Right cardiac atrium (tissue), 5 donors: ENCODE data around the gene PLSCR3. TPM values are rescaled to one million over a fixed set of nuclear protein-coding genes. Genes with fewer than 3 reads are reported as not detected.
A peak's percentile ranks its signal among the peaks of the same experiment; 100 is the strongest.

ENCODE experiments used
- ATAC-seq, 2 donors: fragments of 200-7000 bp; cut with Tn5 transposase; one replicate each; pipeline versions ENCODE4 v1.8.0 to v1.9.1; 2020; ENCODE audit warnings: moderate library complexity in 2 of 2, mild to moderate bottlenecking in 1 of 2
- DNase-seq, 3 donors: peaks; one replicate each; pipeline ENCODE4 v3.0.0-alpha.2; 2020
- H3K27ac ChIP-seq: one replicate; pipeline ENCODE4 v1.5.1; 2013; ENCODE audit warnings: mild to moderate bottlenecking, low read length, control low read depth, moderate library complexity
- H3K27me3 ChIP-seq: one replicate; pipeline ENCODE4 v1.6.1; 2013; ENCODE audit not compliant: control insufficient read depth, insufficient read depth
- H3K4me1 ChIP-seq: one replicate; pipeline ENCODE4 v1.6.1; 2013; ENCODE audit warnings: low read length; ENCODE audit not compliant: control insufficient read depth, insufficient read depth
- H3K4me3 ChIP-seq: one replicate; pipeline ENCODE4 v1.5.1; 2013; ENCODE audit warnings: low read length, control low read depth
- H3K9me3 ChIP-seq: one replicate; pipeline ENCODE4 v1.6.1; 2013; ENCODE audit warnings: low read length; ENCODE audit not compliant: control insufficient read depth
- WGBS: extraction: QIAGEN DNeasy Blood & Tissue Kit; methylation state at CpG from one replicate; pipeline ENCODE4 v1.1.7; 2013; 5-methylcytosine and 5-hydroxymethylcytosine counted together
- intact Hi-C, 4 donors: fragments of 100-400 bp; cut with DNase I; formaldehyde crosslinking; loops; one replicate each; pipeline versions ENCODE4 v1.11.0 to v1.14.0; 2022 to 2023
- polyA plus RNA-seq: library from polyadenylated mRNA; stranded (reverse); fragments of 200-250 nt; gene quantifications from one replicate; pipeline ENCODE4 v1.2.3, GENCODE V29; 2013
- total RNA-seq, 4 donors: library from RNA; stranded (reverse); fragmentation: NEBNext Ultra II Directional; extraction: Animal tissue kit (Norgen Biotek cat#: 25700); gene quantifications; one replicate each; pipeline ENCODE4 v1.2.1, GENCODE V29; 2021
- donor health status: healthy with polysubstance abuse.
- donor health status: DM: no; HTN: yes; CAD: no.
- donor health status: DM: no; HTN: no; CAD: no.
- donor health status: DM: no; HTN: yes; CAD: no; lungs with severe emphysema.
- donor health status: DM: yes; HTN: yes; CAD: no.

The PLSCR3 gene
- total and polyA plus RNA-seq, 5 donors: 19.8 to 25.9 (median 23.7) TPM

DNA sequence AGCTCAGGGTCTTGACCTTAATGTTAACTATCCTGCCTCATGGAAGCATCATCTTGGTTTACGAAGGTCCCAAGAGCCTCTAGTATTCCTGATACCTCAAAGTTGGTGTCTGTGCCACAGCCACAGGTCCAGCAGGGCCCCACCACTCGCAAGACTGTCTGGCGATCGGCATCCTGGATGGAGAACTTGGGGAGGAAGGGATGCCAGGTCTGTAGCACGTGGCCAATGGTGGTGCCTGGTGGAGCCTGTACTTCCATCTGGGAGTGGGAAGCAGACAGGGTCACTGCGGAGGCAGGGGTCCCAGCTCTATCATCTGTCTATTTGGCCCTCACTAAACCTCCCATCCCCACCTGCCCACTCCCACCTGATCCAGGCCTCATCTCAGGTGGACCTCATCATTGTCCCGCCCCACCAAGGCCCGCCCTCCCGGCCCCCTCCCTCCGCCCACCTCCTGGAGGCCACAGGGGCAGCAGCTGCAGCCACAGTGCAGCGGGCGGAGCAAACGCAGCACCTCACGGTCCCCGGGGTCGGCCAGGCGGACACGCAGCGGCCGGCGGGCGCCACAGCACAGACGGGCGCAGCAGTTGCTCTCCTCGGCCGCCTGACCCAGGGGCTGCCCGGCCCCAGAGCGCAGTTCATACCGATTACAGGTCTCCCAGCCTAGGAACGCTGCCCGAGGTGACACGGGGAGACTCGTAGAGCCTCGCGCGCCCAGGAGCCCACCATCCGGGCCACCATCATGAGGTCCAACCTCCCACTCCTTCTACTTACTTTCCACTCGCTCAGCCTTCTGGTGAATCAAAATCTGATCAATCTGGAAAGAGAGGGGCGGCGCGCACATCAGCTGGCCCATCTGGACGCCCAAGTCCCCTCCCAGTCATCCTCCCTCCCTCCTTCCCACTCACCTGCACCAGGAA lies 1.4 kb downstream of the PLSCR3 start:
- peak overlapping the region; percentile 92 for H3K4me3 ChIP-seq
- no peak overlapping the region for H3K27ac ChIP-seq
- ATAC-seq (no peak), DNase-seq (peak in 1 of 3 donors; percentile 52)
- no peaks in the 10 kb centered on the region for H3K9me3 ChIP-seq
- no peaks in the 10 kb centered on the region for H3K4me1 ChIP-seq
- no peaks in the 10 kb centered on the region for H3K27me3 ChIP-seq
- WGBS: 74% methylated on average over 42 of the region's 42 CpGs
- intact Hi-C loops: loop anchor here in 1 of 4 donors (5.0 kb wide), 1 partner anchor 94 kb away; no protein-coding TSS in a partner anchor

DNA sequence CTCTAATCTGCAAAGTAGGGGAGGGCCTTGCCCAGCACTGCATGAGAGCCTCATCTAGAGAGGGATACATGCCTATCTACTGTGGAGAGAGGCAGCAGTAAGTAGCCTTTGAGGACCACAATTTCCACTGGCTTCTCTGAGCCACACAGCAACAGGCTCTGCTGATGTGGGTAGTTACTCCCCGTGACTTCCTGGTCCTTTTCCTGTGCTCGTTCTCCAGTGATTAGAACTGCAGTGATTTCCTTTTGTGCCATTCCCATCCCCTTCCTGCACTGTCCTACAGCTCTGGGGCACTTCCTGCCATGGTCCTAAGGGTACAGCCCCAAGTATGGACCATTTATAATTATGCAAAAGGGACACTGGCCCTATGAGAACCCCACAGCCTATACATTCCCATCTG lies 3.0 kb downstream of the PLSCR3 start:
- no peak for ATAC-seq
- WGBS: 50% methylated on average over 2 of the region's 2 CpGs
- no peaks in the 10 kb centered on the region for H3K9me3 ChIP-seq
- no peaks in the 10 kb centered on the region for H3K27me3 ChIP-seq
- peak in 1 of 3 donors; percentile 6 for DNase-seq
- no peak overlapping the region for H3K4me3 ChIP-seq
- H3K4me1 ChIP-seq: no peaks in the 10 kb centered on the region
- H3K27ac ChIP-seq: no peak overlapping the region
- intact Hi-C loops: loop anchor here in 1 of 4 donors (5.0 kb wide), 1 partner anchor 96 kb away; no protein-coding TSS in a partner anchor

DNA sequence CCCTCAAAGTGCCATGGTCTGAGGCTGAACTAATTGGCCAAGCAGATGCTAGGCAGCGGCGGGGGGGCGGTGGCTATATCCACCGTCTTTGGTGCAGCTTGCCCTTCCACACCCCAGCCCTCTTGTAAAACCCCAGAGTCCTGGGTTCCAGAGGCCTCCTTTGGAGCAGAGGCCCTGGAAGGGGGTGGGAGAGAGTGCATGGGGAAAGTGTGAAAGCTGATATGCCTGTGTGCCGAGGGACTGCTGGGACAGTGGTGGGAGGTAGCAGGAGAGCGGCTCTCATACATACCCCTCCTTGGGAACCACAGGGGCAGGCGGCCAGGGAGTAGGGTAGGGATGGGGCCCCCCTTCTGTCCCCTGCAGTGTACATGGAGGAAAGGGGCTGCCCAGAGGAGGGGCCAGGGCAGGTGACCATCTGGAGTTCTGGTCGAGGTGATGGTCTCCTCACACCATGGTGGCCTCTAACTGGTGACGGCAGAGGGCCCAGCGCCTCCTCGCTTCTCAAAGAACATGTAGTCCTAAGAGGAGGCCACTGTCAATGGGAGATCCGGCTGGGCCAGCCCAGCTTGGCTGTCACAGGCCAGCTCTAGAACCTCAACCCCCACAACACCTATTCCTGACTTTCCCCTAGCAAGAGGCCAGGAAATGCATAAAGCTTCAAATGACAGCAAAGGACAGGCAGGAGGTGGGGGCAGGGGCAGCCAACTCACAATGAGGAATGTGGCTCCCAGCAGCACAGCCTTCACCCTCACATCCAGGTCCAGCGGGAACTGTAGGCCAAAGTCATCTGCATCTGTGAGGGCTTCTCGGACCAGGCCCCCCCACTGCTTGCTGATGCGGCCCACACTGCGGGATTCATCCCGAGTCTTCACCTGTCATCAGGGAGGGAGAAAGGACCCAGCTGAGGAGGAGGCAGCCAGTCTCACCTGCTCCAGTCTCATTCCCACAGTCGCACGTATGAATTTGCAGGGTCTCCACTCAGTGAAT lies 4.1 kb downstream of the PLSCR3 start:
- no peak overlapping the region for H3K4me3 ChIP-seq
- DNase-seq: peak in 1 of 3 donors; percentile 44
- H3K4me1 ChIP-seq: no peaks in the 10 kb centered on the region
- WGBS: 85% methylated on average over 19 of the region's 19 CpGs
- no peaks in the 10 kb centered on the region for H3K9me3 ChIP-seq
- ATAC-seq: no peak
- intact Hi-C loops: loop anchor here in 1 of 4 donors (5.0 kb wide), 1 partner anchor 97 kb away; no protein-coding TSS in a partner anchor
- no peak overlapping the region for H3K27ac ChIP-seq
- no peaks in the 10 kb centered on the region for H3K27me3 ChIP-seq

DNA sequence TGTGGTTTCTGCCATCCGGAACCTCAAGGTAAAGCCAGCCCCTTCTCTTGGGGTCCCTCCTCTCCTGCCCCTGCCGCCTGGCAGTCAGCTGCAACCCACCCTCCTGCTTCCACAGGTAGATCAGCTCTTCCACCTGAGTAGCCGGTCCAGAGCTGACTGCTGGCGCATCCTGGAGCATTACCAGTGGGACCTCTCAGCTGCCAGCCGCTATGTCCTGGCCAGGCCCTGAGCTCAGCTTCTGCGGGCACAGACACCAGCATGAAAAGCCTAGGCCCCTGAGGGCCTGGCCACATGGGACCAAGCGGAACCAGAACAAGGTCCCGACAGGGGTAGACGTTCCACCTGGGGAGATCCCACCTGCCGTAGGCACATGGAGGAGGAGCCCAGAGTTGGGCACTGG lies 5.5 kb downstream of the PLSCR3 start:
- ATAC-seq: no peak
- intact Hi-C loops: no loop called here

GRCh38 chr17:7384489-7385081 lies 9.7 kb downstream of the PLSCR3 start:
- Histone ChIP-seq H3K4me1 (peaks cover 3% of the 10 kb centered on the region), H3K9me3 (no peaks in the 10 kb centered on the region), H3K27ac (no peak overlapping the region), H3K27me3 (no peaks in the 10 kb centered on the region), H3K4me3 (peak overlapping the region; percentile 16)
- WGBS: 41% methylated on average over 23 of the region's 23 CpGs
- no peak for DNase-seq
- intact Hi-C loops: no loop called here
- peak in 1 of 2 donors; percentile 1 for ATAC-seq

More for the DNA sequence above, 5.5 kb downstream of the PLSCR3 start:
- Histone ChIP-seq H3K27me3 (no peaks in the 10 kb centered on the region), H3K9me3 (no peaks in the 10 kb centered on the region), H3K27ac (no peak overlapping the region), H3K4me3 (no peak overlapping the region), H3K4me1 (no peaks in the 10 kb centered on the region)
- peak in 1 of 3 donors; percentile 34 for DNase-seq
- 96% methylated on average over 10 of the region's 10 CpGs for WGBS

- Histone ChIP-seq H3K27me3 (no peaks in the 10 kb centered on the region), H3K4me3 (peak overlapping the region; percentile 16), H3K4me1 (peaks cover 3% of the 10 kb centered on the region), H3K27ac (no peak overlapping the region), H3K9me3 (no peaks in the 10 kb centered on the region)
- ATAC-seq (peak; percentile 77 to 81), DNase-seq (peak; percentile 61 to 82 (median 81))
- WGBS: 6% methylated on average over 65 of the region's 65 CpGs
- intact Hi-C loops: no loop called here
Observed at GRCh38 chr17:7383742-7384488, 10.4 kb downstream of the PLSCR3 start.

GRCh38 chr17:7383371-7383741 lies 11.0 kb downstream of the PLSCR3 start:
- Histone ChIP-seq H3K4me3 (no peak overlapping the region), H3K9me3 (no peaks in the 10 kb centered on the region), H3K27ac (no peak overlapping the region), H3K4me1 (peaks cover 3% of the 10 kb centered on the region), H3K27me3 (no peaks in the 10 kb centered on the region)
- intact Hi-C loops: no loop called here
- ATAC-seq (peak; percentile 1 to 2), DNase-seq (no peak)
- WGBS: 74% methylated on average over 11 of the region's 11 CpGs

- Histone ChIP-seq H3K27ac (no peak overlapping the region), H3K4me3 (no peak overlapping the region), H3K9me3 (no peaks in the 10 kb centered on the region), H3K27me3 (no peaks in the 10 kb centered on the region), H3K4me1 (peaks cover 3% of the 10 kb centered on the region)
- intact Hi-C loops: no loop called here
- DNase-seq (no peak), ATAC-seq (no peak)
- 88% methylated on average over 10 of the region's 10 CpGs for WGBS
Observed at GRCh38 chr17:7382901-7383300, 11.4 kb downstream of the PLSCR3 start.

DNA sequence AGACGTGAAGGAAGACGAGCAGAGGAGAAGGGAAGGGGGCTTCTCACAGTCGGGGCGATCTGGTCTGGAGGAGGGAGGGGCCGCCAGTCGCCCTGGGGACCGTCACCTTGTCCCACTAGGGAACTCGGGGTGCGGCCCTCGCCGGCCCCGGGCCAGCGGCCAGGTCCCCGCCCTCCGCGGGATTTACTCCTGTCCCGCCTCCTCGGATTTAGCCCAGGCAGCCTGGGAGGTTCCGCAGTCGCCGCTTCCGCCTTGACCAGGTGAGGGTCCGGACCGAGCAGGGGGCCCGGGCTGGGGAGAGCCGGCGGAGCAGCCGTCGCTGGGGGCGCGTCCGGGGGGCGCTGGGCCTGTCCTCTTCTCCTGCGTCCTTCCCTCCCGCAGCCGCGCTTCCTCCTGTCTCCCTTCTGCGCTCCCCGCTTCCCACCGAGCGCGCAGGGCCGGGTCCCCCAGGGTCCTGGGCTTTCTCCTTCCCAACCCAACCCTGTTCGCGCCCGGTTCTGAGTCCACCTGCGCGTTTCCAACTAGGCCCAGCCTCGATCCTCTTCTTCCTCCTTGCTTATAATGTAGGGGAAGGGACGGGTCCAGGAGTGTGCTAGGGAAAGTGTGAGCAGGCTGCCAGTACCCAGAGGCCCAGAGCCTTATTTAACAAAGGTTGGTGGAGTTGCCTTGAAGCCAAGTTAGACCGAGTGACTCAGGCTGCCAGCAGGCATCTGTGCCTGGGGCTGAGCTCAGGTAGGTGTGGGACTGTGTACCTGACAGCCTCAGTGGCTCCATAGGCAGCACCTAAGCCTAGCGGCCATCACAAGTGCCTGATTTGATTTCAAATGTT lies 13.3 kb downstream of the PLSCR3 start, which contains the start of gene TNK1:
TSS of gene TNK1 (plus strand) at position 235 of the 829 bp plus-strand sequence. CDS start 1,838 bp downstream, outside the sequence.
- H3K27me3 ChIP-seq: no peaks in the 10 kb centered on the region
- H3K4me3 ChIP-seq: peak within 1 kb of the TSS; percentile 45
- H3K27ac ChIP-seq: no peak within 1 kb of the TSS
- WGBS: 3% methylated on average over 51 of the region's 52 CpGs
- intact Hi-C loops: no loop called here
- no peaks in the 10 kb centered on the region for H3K9me3 ChIP-seq
- DNase-seq (peak; percentile 59 to 81 (median 79)), ATAC-seq (peak; percentile 53 to 58)
- peaks cover 3% of the 10 kb centered on the region for H3K4me1 ChIP-seq
